Psoas muscle (tissue), 8 donors: ENCODE measurements around the gene ULBP1. TPM values are rescaled to one million over a fixed set of nuclear protein-coding genes. Genes with fewer than 3 reads are reported as not detected.
A peak's percentile ranks its signal among the peaks of the same experiment; 100 is the strongest.
"Not testable (repeated sequence)": the region's sequence is repeated elsewhere in the genome, so short reads cannot be mapped to it uniquely, and the experiment has no call there.

Experiments
- ATAC-seq, 4 donors: fragments of 200-7000 bp; cut with Tn5 transposase; one replicate each; pipeline ENCODE4 v1.9.1; 2020; ENCODE audit warnings: moderate library complexity in 3 of 4, mild to moderate bottlenecking in 2 of 4
- DNase-seq, 2 donors: peaks; one replicate each; pipeline ENCODE4 v3.0.0-alpha.2; 2020
- H3K27ac ChIP-seq: fragments of 200-600 bp; one replicate; pipeline ENCODE4 v1.8.0; 2022
- H3K27me3 ChIP-seq, 3 donors: fragments of 200-600 bp in 1 of 3; one replicate each; pipeline versions ENCODE4 v1.6.1 to v1.8.0; 2013 to 2022; ENCODE audit warnings: low read length in 2 of 3, mild to moderate bottlenecking in 2 of 3, moderate library complexity in 1 of 3; ENCODE audit not compliant: insufficient read depth in 3 of 3
- H3K36me3 ChIP-seq, 2 donors: fragments of 200-600 bp in 1 of 2; one replicate each; pipeline versions ENCODE4 v1.6.1 to v1.8.0; 2013 to 2022; ENCODE audit warnings: low read depth in 1 of 2, mild to moderate bottlenecking in 1 of 2, moderate library complexity in 1 of 2; ENCODE audit not compliant: insufficient read depth in 1 of 2
- H3K4me1 ChIP-seq: fragments of 200-600 bp; one replicate; pipeline ENCODE4 v1.8.0; 2022
- H3K4me3 ChIP-seq: fragments of 200-600 bp; one replicate; pipeline ENCODE4 v1.8.0; 2022; ENCODE audit warnings: mild to moderate bottlenecking
- H3K9me3 ChIP-seq: fragments of 200-600 bp; one replicate; pipeline ENCODE4 v1.8.0; 2022
- WGBS, 3 donors: extraction: QIAGEN DNeasy Blood & Tissue Kit; methylation state at CpG; one replicate each; pipeline versions ENCODE4 v1.1.6 to v1.1.7; 2013; 5-methylcytosine and 5-hydroxymethylcytosine counted together
- intact Hi-C, 2 donors: fragments of 100-400 bp; cut with DNase I; formaldehyde crosslinking; loops; one replicate each; pipeline versions ENCODE4 v1.11.0 to v1.14.2; 2022
- polyA plus RNA-seq, 3 donors: library from polyadenylated mRNA; stranded (reverse); fragments of 200-250 nt; gene quantifications; one replicate each; pipeline ENCODE4 v1.2.3, GENCODE V29; 2013
- total RNA-seq, 4 donors: library from RNA; stranded (reverse); fragmentation: NEBNext Ultra II Directional in 2 of 4; extraction: Animal tissue kit (Norgen Biotek cat#: 25700) in 2 of 4; gene quantifications; one replicate each; pipeline versions ENCODE4 v1.2.1 to v1.2.4, GENCODE V29; 2021 to 2023
- TF ChIP-seq, protein P1 (sequence below): fragments of 200-600 bp; IDR thresholded peaks from one replicate; pipeline ENCODE4 v1.8.0; 2022; ENCODE audit warnings: antibody characterized with exemption
- donor health status: healthy with polysubstance abuse.
- donor health status: DM: no; HTN: no; CAD: no; lungs with moderate emphysema.
- donor health status: Bipolar disorder and iron deficiency.
- donor health status: healthy.
- donor health status: DM: yes; HTN: yes; CAD: no.
- donor health status: DM: no; HTN: no; CAD: no.
- donor health status: DM: no; HTN: no; CAD: no.
- donor health status: DM: yes; HTN: yes; CAD: no.

The ULBP1 gene
- total and polyA plus RNA-seq, 7 donors = 0.03 to 0.12 (median 0.10) TPM

DNA sequence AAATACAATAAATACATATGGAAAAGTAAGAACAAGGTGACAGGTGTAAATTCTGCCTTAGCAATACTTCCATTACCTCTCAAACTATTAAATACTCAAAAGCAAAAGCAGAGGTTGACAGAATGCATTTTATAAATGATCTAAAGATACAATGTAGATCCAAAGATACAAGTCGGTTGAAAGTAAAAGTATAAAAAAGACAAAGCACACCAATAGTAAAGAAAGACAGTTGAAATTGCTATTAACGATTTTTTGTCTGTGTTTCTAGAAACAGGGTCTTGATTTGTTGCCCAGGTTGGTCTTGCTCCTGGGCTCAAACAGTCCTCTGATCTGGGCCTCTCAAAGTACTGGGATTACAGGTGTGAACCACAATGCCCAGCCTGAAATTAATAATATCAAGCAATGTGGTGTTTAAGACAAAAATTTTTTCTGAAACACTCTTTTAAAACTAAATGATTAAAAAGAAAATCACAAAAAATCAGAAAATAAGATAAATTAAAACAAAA lies 23.9 kb downstream of the ULBP1 start:
- Histone ChIP-seq H3K4me3 (no peak overlapping the region), H3K4me1 (peaks cover 17% of the 10 kb centered on the region), H3K27ac (no peak overlapping the region), H3K9me3 (no peaks in the 10 kb centered on the region), H3K27me3 (peaks cover 0 to 92% (median 53%) of the 10 kb centered on the region in 3 donors), H3K36me3 (no peaks in the 10 kb centered on the region)
- WGBS, 3 donors = 39 to 51% (median 40%) methylated on average over 2 of the region's 2 CpGs
- ATAC-seq (no peak), DNase-seq (no peak)
- TF ChIP-seq, protein P1, sequence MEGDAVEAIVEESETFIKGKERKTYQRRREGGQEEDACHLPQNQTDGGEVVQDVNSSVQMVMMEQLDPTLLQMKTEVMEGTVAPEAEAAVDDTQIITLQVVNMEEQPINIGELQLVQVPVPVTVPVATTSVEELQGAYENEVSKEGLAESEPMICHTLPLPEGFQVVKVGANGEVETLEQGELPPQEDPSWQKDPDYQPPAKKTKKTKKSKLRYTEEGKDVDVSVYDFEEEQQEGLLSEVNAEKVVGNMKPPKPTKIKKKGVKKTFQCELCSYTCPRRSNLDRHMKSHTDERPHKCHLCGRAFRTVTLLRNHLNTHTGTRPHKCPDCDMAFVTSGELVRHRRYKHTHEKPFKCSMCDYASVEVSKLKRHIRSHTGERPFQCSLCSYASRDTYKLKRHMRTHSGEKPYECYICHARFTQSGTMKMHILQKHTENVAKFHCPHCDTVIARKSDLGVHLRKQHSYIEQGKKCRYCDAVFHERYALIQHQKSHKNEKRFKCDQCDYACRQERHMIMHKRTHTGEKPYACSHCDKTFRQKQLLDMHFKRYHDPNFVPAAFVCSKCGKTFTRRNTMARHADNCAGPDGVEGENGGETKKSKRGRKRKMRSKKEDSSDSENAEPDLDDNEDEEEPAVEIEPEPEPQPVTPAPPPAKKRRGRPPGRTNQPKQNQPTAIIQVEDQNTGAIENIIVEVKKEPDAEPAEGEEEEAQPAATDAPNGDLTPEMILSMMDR = no peak
- intact Hi-C loops = no loop called here

DNA sequence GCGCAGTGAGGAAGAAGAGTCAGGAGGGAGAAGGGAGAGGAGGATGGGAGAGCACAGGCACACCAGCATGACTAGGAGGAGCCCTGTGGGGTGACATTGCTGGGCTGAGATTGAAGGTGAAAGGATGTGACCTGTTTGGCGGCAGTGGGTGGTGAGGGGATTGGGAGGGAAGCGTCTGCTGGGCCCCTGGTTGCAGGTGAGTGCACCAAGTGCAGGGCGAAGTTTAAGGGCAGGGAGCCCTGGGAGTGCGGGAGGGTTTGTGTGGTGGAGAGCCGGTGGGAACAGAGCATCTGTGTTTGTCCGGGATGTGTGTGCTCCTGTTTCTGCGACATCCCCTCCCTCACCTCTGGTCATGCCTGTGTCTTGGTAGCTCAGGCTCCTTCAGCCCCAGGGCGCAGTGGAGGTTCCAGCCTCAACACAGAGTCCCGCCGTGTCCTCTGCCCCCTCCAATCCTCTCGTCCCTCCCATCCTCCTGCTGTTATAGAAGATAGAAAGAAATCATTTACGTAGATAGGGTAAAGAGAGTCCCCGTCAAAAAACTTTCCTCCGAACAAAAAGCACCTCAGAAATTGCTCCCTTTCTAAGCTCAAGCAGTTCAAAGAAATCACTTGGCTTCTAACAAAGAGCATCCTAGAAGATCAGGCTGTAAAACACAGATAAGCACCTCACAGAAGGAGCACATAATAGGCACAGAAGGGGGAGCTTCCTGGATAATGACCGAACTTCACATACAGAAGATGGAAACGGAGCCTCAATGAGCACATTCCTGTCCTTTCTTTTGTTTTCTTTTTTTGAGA lies 25.0 kb downstream of the ULBP1 start:
- WGBS, 3 donors = 7 to 11% (median 8%) methylated on average over 15 to 17 of the region's 17 CpGs
- TF ChIP-seq, protein P1 = no peak
- peaks cover 0 to 92% (median 52%) of the 10 kb centered on the region in 3 donors for H3K27me3 ChIP-seq
- no peaks in the 10 kb centered on the region for H3K36me3 ChIP-seq
- intact Hi-C loops = no loop called here
- ATAC-seq = no peak
- no peaks in the 10 kb centered on the region for H3K9me3 ChIP-seq
- DNase-seq = no peak
- no peak overlapping the region for H3K27ac ChIP-seq
- no peak overlapping the region for H3K4me3 ChIP-seq
- H3K4me1 ChIP-seq = peaks cover 17% of the 10 kb centered on the region

DNA sequence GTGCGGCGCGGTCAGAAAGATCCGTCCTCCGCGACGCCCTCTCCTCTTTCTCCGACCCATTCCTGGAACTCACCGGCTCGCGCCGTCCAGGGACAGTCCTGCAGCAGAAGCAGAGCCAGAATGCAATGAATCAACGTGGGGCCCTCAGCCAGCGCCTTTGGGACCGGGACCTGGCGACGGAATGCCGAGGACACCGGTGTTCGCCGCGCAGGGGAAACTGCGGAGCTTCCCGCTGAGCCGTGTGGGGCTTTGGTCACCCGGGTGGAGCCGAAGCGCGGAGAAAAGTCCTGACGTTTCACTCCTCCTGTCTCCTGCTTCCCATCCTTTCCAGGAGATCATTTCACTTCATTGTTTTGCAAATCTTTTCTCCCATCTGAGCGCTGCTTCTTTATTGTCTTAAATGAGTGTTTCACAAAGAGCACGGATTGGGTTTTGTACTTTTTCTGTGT lies 26.5 kb downstream of the ULBP1 start:
- Histone ChIP-seq H3K27me3 (peaks cover 2 to 98% (median 50%) of the 10 kb centered on the region in 3 donors), H3K4me1 (peaks cover 17% of the 10 kb centered on the region), H3K27ac (no peak overlapping the region), H3K36me3 (no peaks in the 10 kb centered on the region), H3K4me3 (peak overlapping the region; percentile 6), H3K9me3 (no peaks in the 10 kb centered on the region)
- ATAC-seq (peak in 3 of 4 donors; percentile 7 to 54 (median 31)), DNase-seq (no peak)
- TF ChIP-seq, protein P1 = no peak
- WGBS, 3 donors = 1% methylated on average over 32 of the region's 32 CpGs
- intact Hi-C loops = no loop called here

DNA sequence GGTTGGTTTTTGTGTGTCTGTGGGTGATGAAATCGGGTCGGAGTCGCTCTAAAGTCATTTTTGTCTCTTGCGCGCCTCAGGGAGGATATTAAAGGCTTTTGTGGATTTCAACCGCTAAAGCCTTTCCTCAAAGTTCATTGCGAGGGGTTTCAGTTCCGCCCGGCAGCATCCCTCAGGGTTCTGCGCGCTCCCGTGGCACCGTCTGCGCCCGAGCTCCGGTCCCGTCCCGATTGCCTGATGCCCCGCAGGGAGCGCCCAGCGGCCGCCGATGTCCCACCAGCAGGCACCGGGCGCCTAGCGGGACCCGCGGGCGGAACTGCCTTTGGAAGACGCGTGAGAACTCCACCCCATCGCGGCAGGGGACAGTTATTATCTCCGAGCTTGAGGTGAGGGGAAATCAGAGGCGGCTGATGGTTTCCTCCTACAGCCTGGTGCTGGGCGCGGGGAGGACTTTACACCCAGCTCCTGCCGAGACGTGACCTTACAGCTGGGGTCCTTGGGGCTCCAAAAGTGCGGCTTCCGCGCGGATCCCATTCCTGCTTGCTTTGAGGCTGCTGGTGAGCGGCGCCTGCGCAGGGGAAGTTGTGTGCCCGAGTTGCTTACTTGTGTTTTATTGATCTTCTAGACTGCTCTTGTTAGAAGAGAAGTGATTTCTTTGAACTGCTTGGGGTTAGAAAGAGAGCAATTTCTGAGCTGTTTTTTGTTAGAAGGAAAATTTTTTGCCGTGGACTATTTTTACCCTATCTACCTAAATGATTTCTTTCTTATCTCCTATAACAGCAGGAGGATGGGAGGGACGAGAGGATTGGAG lies 27.1 kb downstream of the ULBP1 start:
- no peak for DNase-seq
- WGBS, 3 donors = 1 to 2% (median 2%) methylated on average over 49 of the region's 49 CpGs
- Histone ChIP-seq H3K27me3 (peaks cover 2 to 98% (median 49%) of the 10 kb centered on the region in 3 donors), H3K4me3 (peak overlapping the region; percentile 43), H3K4me1 (peaks cover 17% of the 10 kb centered on the region), H3K27ac (no peak overlapping the region), H3K36me3 (no peaks in the 10 kb centered on the region), H3K9me3 (no peaks in the 10 kb centered on the region)
- peak in 3 of 4 donors; percentile 19 to 64 (median 28) for ATAC-seq
- intact Hi-C loops = no loop called here
- TF ChIP-seq, protein P1 = no peak

DNA sequence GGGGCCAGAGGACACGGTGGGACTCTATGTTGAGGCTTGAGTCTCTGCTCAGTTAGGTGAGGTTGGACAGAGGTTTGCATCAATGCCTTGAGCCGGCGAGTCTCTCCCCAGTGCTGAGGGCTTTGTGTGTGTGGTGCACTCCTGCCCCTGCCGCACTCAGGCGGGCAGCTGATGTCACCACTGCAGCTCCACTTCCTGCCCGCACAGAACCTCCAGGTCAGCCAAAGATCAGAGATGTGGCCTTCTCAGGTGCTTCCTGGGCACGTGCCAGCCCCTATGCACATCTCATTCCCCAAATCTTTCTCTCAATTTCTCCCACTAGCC lies 27.7 kb downstream of the ULBP1 start:
- peaks cover 2 to 98% (median 47%) of the 10 kb centered on the region in 3 donors for H3K27me3 ChIP-seq
- H3K4me3 ChIP-seq, H3K27ac ChIP-seq, H3K36me3 ChIP-seq, H3K9me3 ChIP-seq, DNase-seq, intact Hi-C loops: not testable (repeated sequence)
- WGBS, 3 donors = 0 to 5% (median 4%) methylated on average over 7 of the region's 7 CpGs
- H3K4me1 ChIP-seq = peaks cover 17% of the 10 kb centered on the region
- peak in 1 of 4 donors; percentile 56 for ATAC-seq
